PFSK-1 (cell line): ENCODE results near the gene MOCOS.

Source experiments
- FOXP2 ChIP-seq: optimal IDR thresholded peaks from 2 replicates; pipeline ENCODE3; 2011; ENCODE audit warnings: borderline replicate concordance, control low read depth, inconsistent platforms; ENCODE audit not compliant: insufficient read depth; ENCODE audit errors: extremely low read length, extremely low read depth
- POLR2AphosphoS5 ChIP-seq: IDR thresholded peaks from 2 replicates; pipeline ENCODE4 v1.6.1; 2012; ENCODE audit warnings: low read depth, mild to moderate bottlenecking, control low read depth, low read length, moderate library complexity
- REST ChIP-seq, 2 experiments: IDR thresholded peaks; 2 replicates each; pipeline versions ENCODE4 v1.6.1 to v1.8.0; 2011 to 2012; ENCODE audit warnings: low read depth in 2 of 2, low read length in 2 of 2, control low read depth in 1 of 2, inconsistent platforms in 1 of 2, mild to moderate bottlenecking in 1 of 2, moderate library complexity in 1 of 2; ENCODE audit not compliant: insufficient read depth in 1 of 2
- SIN3A ChIP-seq: IDR thresholded peaks from 2 replicates; pipeline ENCODE4 v1.6.1; 2012; ENCODE audit warnings: mild to moderate bottlenecking, low read length, moderate library complexity, borderline replicate concordance; ENCODE audit not compliant: insufficient read depth
- TAF1 ChIP-seq: IDR thresholded peaks from 2 replicates; pipeline ENCODE4 v1.6.1; 2012; ENCODE audit warnings: low read length, control low read depth, borderline replicate concordance; ENCODE audit not compliant: insufficient read depth

The MOCOS gene

DNA sequence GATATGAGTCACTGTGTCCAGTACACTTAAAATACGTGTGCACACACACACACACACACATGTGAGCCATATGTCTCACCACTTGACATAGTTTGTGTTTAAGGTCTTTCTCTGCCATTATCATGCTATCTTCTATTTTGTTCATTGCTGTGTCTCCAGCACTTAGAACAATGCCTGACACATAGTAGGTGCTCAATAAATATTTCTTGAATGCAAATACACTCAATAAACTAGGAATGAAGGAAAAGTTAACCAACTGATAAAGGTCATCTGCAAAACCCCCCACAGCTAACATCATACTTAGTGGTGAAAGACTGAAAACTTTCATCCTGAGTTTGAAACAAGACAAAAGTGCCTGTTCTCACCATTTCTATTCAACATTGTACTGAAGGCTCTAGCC lies 4.4 kb downstream of the MOCOS start:
- no peak for TF ChIP-seq POLR2AphosphoS5
- no peak for TF ChIP-seq FOXP2
- TF ChIP-seq TAF1: no peak
- TF ChIP-seq REST (IDR thresholded peaks at IDR 0.05; ENCODE audit: insufficient read depth in 1 of 2, low read depth in 2 of 2, low read length in 2 of 2): no peak
- no peak for TF ChIP-seq SIN3A

- TF ChIP-seq SIN3A (no peak), POLR2AphosphoS5 (no peak), TAF1 (no peak)
Measured at GRCh38 chr18:36194600-36195315, 7.5 kb downstream of the MOCOS start.

DNA sequence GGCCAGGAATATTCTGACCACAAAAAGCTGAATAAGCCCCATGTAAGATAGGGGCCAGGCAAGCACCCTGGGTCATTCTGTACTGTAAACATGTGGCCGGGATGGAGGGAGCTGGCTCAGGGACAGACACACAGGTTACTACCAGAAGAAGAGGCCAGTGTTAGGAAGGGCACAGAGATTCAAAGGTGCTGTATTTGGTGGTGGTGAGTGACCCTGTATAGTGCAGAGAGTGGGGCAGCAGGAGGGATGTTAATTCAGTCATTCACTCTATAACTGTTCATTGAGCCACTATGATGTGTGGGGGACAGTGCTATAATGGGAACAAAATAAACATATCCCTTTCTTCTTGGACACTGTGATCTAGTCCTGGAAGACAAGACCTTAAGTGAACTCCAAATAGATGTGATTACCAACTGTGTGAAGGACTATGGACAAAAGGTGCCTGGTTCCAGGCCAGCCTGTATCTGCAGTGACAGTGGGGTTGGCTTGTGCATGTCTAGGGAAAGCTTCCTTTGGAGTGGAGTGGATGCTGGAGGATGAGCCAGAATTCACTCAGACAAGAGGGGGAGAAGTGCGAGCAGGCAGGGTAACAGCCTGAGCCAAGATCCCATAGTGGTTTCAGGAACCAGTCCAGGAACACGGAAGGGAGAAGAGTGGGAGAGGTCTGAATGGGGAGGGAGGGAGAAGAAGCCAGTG lies 8.3 kb downstream of the MOCOS start:
- no peak for TF ChIP-seq REST (IDR thresholded peaks at IDR 0.05; ENCODE audit: insufficient read depth in 1 of 2, low read depth in 2 of 2, low read length in 2 of 2)
- no peak for TF ChIP-seq POLR2AphosphoS5
- no peak for TF ChIP-seq FOXP2
- TF ChIP-seq TAF1: no peak
- TF ChIP-seq SIN3A: no peak

GRCh38 chr18:36196238-36196995 lies 9.1 kb downstream of the MOCOS start:
- TF ChIP-seq POLR2AphosphoS5: no peak
- TF ChIP-seq FOXP2: no peak
- TF ChIP-seq REST (IDR thresholded peaks at IDR 0.05; ENCODE audit: insufficient read depth in 1 of 2, low read depth in 2 of 2, low read length in 2 of 2): no peak
- no peak for TF ChIP-seq SIN3A
- no peak for TF ChIP-seq TAF1

DNA sequence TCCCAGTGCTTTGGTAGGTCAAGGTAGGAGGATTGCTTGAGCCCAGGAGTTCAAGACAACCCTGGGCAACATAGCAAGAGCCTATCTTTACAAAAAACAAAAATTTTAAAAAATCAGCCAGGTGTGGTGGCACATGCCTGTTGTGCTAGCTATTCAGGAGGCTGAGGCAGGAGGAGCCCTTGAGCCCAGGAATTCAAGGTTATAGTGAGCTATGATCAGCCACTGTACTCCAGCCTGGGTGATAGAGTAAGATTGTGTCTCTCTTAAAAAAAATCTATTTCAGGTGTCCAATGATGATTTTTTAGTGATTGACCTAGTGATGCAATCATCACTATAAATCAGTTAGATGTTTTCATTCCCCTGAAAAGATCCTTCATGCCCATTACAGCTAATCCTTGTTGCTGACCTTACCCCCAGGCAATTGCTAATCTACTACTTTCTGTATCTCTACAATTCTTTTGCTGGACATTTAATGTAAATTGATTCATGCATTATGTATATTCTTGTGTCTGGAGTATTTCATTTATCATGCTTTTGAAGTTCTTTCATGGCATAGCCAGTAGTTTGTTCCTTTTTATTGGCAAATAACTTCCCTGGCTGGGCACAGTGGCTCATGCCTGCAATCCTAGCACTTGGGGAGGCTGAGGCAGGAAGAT lies 10.3 kb downstream of the MOCOS start:
- no peak for TF ChIP-seq REST (IDR thresholded peaks at IDR 0.05; ENCODE audit: insufficient read depth in 1 of 2, low read depth in 2 of 2, low read length in 2 of 2)
- TF ChIP-seq SIN3A: no peak
- TF ChIP-seq FOXP2: no peak
- TF ChIP-seq POLR2AphosphoS5: no peak
- no peak for TF ChIP-seq TAF1
